HG03095 (cell line): ENCODE measurements around the gene VASH1.
"Not testable (repeated sequence)": the region's sequence is repeated elsewhere in the genome, so short reads cannot be mapped to it uniquely, and the experiment has no call there.

ENCODE experiments used
- ATAC-seq: cut with Tn5 transposase; IDR thresholded peaks from one replicate; pipeline ENCODE4 v1.9.1; 2021; ENCODE audit warnings: moderate library complexity; ENCODE audit not compliant: unreplicated experiment

Gene VASH1

DNA sequence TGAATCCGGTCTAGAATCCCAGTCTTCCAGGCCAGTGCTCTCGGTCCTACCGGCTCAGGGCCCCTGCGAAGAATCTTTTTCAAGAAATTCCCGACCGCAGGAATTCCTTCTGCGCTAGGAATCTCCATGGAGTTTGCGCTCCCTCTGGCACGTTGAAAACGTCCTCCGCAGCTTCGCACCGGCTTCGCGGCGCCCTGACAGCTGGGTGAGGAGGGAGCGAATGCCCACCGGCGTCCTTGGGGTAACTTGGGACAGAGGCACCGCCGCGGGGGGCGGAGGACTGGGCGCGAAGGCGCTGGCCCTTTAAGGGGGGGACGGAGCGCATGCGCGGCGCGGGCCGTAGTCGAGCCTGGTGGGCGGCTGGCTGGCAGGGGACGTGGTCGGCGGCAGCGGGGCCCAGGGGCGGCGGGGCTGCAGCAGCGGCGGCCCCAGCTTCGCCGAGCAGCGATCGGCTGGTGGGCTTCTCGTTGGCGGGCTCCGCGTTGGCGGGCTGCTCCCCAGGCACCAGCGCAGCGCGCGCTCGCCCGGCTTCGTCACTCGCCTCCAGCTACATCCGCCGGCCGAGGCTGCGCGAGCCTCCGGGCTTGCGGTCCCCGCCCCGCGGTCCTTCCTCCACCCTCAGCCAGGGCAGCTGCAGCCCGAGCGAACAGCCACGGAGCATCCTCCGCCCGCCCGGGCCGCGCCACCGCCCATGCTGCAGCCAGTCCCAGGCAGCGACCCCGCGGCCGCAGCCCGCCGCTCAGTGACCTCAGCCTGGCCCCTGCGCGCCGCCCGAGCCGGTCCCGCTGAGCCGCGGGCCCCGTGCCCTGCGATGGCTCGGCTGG lies at the start of gene VASH1:
TSS of gene VASH1 (plus strand) at position 333 of the 824 bp plus-strand sequence. CDS start 1,354 bp downstream, outside the sequence.
- peak; percentile 72 for ATAC-seq

DNA sequence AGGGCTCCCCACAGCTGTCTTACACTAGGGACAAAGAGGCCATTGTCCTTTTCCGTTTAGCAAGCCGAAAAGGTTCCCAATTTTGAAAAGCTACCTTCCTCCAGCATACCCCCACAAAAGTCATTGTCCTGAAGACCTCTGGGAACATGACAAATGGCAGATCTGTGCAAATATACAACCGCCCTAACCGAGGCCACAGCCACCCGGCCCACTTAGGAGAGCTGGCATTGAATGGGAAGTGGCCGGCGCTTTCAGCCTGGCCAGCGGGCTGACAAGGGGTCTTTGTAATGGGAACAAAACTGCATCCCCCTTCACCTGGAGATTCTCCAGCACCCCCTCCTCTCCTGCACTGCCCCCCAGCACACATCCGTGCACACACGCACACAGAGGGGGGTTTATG lies 48.1 kb upstream of the VASH1 start:
- ATAC-seq, result no peak

DNA sequence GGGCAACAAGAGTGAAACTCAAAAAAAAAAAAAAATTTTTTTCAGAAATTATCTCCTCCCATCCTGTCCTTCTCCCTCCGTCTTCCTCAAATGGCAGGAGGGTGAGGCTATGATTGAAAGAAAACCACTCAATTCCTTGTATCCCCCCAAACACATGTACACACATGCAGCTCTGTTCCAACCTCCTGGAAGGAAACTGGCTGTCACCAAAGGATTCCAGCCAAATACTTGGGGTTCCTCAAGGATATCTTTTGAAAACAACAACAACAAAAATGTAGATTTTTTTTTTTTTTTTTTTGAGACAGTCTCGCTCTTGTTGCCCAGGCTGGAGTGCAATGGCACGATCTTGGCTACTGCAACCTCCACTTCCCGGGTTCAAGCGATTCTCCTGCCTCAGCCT lies 46.8 kb upstream of the VASH1 start:
- no peak for ATAC-seq

DNA sequence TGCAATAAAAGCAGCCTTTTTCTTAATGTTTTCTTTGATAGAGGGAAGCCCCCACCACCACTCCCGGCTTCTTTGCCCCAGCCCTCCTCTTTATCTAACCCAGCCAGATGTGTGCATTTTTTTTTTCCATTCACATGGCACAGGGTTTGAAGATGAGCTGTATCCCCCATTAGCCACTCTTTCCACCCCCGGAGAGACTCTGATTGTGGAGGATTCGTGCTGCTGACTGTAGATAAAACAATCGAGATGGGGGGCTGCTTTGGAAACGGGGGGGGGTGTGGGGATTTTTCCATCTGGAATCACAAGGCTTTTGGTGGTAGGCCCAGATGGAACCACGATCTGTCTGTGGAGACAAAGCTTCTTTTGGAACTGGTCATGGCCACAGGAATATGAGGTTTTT lies 46.2 kb upstream of the VASH1 start:
- ATAC-seq, result no peak

DNA sequence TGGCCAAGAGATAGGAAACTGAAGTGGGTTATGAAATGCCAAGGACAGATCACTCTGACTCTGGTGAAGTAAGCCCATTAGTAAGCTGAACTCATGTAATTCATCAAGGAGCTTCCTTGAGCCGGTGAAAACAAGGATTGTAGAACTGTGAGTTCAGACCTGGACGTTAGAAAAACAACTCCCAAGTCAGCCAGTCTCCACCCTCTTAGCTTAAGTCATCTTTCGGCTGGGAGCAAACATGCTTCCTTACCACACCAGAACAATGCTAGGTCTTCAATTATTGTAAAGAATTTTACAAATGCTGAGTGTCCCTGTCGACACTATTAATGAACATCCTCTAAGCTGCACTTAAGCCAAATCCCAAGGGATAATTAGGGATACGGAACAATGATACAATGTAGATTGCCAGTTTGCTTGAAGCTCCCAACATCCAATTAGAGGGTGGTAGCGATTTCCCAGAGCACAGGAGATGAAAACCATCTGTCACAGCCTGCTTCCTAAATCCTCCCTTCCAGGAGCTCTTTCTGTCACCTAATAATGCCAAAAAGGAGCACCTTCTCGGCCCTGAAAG lies 45.7 kb upstream of the VASH1 start:
- ATAC-seq, result no peak

DNA sequence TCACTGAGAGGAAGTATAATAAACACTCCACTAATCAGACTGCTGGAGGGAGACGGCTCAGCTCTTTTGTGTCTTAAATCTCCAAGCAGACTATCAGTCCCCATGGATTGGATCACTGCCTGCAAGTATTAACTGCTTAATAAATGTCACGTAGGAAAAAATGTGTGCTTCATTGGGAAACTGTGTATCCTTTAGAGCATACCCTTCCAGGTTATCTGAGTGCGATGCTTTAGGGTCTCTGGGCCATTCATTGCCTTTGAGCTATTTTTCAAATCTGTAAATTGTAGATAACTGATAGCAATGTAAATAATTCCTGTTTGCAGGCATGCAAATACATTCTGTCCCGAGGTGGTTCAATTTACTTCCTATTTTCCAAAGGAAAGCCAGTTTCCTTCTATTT lies 45.0 kb upstream of the VASH1 start:
- no peak for ATAC-seq

DNA sequence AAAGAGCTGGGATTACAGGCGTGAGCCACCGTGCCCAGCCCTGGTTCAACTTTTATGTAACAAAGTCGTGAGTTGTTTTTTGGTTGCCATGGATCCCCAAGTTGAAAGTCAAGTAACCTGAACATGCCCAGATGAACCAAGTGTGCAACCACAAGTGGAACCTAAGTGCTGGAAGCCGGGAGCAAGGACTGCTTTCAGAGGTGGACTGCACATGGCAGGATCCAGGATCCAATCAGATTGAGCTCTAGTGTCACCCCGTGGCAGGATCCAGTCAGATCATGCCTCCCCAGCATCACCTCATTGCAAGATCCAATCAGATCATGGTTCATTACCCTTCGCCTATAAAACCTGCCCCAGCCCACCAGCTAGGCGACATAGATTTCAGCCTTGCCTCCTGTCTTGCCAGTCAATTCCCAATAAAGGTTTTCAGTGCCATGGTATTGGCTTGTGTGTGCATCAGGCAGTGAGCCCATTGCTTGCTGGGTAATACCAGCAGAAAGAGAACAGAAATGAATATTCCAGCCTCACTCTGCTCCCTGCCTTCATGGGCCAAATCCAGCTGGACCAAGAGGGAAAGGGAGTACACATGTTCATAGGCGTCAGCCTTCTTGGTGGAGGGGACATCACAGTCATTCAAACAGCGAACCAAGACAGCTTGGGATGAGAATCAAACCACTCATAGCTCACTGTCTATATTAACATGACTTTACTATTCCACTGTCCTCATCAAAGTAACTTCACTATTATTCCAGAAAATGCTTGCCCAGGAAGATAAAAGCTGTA lies 43.6 kb upstream of the VASH1 start:
- no peak for ATAC-seq

DNA sequence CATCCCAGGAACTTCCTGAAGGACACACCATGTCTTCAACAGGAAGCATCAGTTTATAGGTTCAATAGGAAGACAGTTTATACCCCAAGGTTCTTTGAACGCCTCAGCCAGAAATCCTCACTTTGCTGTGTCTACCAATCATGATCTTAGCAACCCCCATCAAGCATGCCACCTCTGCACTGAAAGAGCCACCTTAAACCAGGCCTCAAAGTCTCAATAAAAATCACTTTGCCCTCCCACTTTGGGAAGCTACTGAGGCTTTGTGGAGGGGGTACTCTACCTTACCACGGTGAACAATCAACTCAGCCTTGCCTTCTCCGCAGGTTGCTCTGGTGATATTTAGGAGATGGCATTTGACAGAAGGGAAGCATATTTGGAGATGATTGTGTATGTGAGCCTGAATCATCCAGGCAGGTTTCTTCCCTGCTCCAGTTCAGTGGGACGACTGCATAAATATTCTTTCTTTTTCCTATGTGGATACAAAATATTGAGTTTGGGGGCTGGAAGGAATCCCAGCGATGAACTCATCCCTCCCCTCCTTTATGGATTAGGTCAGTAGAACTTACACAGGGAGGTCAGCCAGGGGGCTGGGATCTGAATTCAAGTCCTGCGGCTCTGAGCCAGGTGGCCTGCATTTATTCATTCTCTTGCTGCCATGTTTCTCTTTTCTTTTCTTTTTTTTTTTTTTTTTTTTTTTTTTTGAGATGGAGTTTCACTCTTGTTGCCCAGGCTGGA lies 42.8 kb upstream of the VASH1 start:
- no peak for ATAC-seq

DNA sequence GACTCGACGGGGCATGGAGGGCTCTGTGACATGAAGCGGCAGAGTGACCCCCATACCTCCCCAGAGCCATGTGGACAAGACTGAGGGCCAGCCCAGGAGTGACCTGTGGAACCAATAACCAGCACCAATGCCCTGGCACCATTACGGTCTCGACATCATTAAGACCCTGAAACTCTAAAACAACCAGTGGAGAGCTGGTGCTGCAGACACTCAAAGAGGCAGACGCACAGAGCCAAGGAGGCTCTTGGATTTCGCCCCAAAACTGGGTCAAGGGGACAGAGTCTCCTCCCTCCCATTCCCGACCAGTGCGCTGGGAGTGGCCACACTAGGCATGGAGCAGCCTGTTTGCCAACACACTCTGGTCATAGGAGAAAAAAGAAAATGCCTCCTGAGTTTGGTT lies 41.6 kb upstream of the VASH1 start:
- no peak for ATAC-seq

DNA sequence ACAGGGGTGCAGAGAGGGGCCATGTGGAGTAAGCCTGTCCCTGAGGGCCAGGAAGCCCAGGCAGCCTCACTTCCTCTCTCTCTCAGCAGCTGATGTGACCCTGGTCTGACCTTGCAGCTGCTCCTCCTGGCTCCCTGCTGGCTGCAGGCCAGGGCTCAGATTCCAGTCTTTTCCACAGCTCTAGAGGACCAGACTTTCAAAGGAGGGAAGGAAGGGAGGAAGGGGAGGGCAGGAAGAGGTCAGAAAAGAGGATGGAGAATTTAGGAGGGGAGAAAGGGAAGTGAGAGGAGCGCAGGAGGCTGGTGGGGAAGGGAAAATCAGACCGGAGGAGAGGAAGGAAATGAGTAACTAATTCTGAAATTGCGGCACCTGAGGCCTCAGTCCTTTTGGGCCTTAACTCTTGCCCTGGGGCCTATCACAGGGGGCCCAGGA lies 40.9 kb upstream of the VASH1 start:
- ATAC-seq, result peak; percentile 73

DNA sequence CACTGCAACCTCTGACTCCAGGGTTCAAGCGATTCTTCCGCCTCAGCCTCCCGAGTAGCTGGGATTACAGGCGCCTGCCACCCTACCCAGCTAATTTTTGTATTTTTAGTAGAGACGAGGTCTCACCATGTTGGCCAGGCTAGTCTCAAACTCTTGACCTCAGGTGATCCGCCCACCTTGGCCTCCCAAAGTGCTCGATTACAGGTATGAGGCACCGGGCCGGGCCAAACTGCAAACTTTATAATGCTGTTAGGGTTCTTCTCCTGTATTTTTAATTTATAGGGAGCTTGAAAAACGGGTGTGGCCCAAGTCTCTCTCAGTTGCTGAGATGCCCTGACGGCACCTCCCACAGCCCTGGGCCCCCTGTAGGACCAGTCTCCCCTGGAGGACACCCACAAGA lies 39.8 kb upstream of the VASH1 start:
- ATAC-seq, result not testable (repeated sequence)

DNA sequence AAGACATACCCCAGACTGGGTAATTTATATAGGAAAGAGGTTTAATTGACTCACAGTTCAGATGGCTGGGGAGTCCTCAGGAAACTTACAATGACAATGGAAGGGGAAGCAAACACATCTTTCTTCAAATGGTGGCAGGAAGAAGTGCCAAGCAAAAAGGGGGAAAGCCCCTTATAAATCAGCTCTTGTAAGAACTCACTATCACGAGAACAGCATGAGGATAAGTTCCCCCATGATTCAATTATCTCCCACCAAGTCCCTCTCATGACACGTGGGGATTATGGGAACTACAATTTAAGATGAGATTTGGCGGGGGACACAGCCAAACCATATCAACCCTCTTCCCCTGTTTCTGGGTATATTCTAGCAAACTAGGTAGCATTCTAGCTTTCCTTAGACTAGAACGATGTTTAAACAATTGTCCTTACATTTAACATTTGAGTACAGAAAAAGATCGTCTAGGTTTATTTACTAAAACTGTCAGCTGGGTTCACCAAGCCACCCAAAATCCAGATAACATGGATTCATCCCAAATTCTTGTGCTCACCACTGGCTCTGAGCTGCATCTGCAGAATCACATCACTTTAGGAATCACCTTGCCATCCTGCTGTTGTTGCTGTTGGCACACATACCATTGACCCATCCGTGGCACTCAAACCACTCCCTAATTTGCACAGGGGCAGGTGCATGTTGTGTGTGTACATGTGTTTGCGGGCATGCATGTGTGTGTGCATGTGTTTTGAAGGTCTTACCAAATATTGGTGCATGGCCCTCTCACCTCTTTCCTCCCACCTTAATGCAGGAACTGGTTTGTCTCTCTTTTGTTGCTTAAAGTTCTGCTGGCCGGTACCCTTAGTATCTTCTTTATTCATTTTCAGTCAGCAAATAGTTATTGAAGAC lies 36.4 kb upstream of the VASH1 start:
- ATAC-seq, result no peak

DNA sequence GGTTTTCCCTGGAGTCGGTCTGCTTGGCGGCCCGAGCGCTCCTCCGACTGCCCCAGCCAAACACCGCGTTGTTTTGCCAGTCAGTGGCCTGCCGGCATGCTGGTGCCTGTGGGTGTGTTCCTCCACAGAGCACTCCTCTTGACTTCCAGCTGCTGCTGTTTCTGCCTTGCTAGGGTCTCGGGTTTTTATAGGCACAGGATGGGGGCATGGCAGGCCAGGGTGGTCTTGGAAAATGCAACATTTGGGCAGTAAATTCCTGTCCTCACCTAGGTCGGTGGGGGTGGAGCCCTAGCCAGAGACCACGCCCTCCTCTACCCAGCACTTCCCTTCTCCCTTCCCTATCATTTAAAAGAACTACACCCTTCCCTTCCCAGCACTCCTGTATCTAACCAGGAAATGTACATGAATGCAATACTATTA lies 34.7 kb upstream of the VASH1 start:
- ATAC-seq, result no peak

DNA sequence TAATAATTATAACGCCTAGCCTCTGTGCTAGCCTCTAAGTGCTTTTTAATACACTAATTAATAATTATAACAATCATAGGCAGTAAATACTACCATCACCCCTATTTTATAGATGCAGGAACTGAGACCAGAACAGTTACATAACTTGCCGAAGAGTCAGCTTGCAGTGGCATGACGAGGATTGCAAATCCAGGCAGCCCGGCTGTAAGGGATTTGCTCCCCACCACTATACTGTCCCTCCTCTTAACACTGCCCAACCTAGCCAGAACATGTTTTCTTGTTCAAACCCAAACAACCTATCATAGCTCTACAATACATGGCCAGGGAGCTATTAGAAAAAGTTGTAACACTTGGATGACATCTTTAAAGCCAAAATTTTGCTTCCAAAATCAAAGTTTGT lies 33.9 kb upstream of the VASH1 start:
- ATAC-seq, result no peak

DNA sequence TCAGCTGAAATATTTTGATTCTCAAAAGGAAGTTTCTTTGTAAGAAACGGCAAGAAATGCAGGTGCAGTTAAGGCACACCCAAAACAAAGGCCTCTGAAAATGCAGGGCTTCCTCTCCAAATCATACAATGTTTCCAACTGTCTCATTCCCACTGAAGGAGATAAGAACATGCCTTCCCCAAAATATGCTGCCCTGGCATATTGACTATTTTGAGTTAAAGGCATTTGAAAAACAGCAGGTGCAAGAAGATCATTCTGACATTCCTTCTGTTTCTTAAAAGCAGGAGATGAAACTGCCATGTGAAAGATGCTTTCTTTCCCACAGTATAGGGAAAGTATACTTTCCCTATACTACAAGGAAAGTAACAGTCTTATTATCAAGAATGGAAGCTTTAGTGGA lies 33.4 kb upstream of the VASH1 start:
- no peak for ATAC-seq

DNA sequence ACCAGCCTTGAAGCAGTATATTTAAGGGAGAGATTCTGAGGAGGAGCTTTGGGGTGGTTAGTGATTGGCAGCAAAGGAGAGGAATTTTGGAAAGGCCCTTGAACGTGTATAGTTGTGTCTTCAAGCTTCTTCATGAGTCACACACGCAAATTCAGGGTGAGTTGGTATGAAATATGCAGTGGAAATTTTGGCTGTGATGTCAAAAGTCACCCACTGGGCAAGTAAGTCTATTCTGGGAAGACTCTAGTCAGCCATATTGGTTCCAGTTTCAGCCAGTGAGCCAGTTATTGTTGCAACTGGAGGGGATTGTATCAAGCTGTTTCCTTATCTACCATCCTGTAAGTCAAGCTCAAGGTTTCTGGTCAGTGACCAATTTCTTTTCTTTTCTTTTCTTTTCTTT lies 32.0 kb upstream of the VASH1 start:
- ATAC-seq, result no peak

DNA sequence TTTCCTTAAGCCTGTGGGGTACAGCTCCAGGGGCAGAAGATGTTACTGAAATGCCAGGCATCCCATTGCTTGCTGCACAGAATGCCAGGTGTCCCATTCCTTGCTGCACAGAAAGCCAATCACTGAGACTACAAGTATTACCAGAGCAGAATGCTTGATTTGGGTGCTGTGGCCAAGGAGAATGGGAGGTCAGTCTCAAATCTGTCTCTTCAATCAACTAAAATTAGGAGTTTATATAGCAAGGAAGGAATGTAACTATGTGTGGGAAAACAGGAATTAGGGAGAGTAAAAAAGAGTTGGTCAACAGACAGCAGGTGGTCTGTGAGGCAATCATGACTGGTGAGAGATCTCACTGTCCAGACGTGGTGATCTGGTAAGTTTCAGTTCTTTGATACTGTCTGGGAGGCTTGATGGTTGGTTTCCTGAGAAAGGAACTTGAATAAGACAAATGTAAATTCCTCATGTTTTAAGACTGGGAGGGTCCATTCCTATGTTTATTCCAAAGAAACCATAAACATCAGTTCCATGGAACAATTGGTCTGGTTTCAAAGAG lies 31.2 kb upstream of the VASH1 start:
- ATAC-seq, result no peak

DNA sequence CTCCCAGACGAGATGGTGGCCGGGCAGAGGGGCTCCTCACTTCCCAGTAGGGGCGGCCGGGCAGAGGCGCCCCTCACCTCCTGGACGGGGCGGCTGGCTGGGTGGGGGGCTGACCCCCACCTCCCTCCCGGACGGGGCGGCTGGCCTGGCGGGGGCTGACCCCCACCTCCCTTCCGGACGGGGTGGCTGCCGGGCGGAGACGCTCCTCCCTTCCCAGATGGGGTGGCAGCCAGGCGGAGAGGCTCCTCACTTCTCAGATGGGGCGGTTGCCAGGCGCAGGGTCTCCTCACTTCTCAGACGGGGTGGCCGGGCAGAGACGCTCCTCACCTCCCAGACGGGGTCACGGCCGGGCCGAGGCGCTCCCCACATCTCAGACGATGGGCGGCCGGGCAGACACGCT lies 26.8 kb upstream of the VASH1 start:
- ATAC-seq, result not testable (repeated sequence)

DNA sequence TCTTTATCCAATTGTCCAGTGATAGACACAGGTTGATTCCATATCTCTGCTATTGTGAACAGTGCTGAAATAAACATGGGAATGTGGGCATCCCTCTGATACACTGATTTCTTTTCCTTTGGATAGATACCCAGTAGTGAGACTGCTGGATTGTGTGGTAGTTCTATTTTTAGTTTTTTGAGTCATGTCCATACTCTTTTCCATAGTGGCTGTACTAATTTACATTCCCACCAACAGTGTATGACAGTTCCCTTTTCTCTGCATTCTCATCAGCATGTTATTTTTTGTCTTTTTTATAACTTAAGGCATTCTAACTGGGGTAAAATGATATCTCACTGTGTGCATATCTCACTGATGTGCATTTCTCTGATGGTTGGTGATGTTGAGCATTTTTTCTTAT lies 24.8 kb upstream of the VASH1 start:
- ATAC-seq, result no peak

DNA sequence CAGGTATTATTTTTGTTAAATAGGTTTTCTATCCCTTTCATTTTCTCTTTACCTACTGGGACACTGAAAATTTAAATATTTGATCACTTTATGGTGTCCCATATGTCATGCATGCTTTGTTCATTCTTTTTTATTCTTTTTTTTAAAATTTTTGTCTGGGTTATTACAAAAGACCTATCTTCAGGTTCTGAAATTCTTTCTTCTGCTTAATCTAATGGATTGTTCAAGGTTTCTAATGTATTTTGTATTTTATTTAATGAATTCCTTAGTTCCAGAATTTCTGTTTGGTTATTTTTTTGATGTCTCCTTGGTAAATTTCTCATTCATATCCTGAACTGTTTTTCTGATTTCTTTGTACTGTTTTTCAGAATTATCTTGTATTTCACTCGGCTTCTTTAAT lies 20.2 kb upstream of the VASH1 start:
- ATAC-seq, result no peak
